NCI-H446 treated with DMSO at 0.1 percent for 48 hours (cell line): ENCODE data around the gene E2F7.
"Not testable (repeated sequence)": the region's sequence is repeated elsewhere in the genome, so short reads cannot be mapped to it uniquely, and the experiment has no call there.

ENCODE experiments used
- DNase-seq: peaks from one replicate; lab custom pipeline; 2025; lab: John Stamatoyannopoulos, UW

The E2F7 gene

DNA sequence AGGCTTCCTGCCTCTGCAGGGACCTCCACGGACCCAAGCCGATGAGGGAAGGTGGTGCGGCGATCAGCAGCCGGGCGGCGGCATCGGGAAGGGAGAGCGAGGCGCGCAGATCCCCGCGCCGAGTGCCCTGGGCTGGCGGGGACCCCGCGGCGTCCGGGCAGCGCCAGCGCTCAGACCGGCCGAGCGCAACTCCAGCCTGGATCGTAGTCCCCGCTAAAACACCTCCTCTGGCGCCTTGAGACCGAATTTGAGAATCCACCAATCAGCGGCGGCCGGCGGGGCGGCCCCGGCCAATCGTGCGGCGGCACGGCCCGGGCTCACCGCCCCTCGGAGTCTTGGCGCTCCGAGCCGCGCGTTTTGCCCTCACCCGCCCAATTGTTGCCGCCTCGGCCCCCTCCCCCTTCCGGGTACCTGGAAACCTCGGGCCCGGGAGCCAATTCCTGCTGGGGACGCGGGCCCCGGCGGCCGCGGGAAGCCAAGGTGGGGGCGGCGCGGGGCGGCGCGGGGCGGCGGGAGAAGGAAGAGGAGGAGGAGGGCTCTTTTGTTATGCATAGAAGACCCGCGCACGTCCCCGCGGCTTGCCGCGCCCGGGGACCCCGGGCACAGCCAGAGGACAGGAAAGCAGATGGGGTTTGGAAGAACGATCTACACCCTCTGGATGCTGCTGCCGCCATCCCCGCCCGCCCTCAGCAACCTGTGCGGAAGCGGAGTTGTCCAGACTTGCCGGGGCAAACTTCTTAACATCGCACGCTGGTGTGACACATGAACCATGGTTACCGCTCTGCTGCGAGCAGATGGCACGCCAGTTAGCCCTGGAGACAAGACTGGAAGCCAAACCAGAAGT lies at the start of gene E2F7:
E2F7 (minus strand) TSS at position 209 of the 844 bp plus-strand sequence. CDS start 934 bp downstream, outside the sequence.
- peak; percentile 93 for DNase-seq

GRCh38 chr12:77113971-77114370 lies 48.6 kb upstream of the E2F7 start:
- DNase-seq, result no peak

DNA sequence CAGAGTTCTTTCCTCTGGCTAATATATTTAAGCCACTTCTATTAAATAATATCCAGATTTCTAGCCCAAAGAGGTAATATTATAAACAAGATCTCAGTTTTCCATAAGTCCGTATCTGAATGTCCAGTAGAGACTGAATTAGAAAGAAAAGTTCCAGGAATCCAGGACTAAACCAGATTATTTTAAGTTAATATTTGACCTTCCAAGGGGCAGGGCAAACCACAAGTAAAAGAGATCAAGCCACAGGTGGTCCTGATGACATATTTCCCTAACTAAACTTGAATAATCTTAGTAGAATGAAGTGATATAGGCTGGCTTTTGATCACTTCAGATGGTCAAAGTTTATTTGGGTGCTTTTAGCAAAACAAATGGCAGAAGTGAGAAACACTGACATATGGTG lies 43.3 kb upstream of the E2F7 start:
- DNase-seq, result no peak

DNA sequence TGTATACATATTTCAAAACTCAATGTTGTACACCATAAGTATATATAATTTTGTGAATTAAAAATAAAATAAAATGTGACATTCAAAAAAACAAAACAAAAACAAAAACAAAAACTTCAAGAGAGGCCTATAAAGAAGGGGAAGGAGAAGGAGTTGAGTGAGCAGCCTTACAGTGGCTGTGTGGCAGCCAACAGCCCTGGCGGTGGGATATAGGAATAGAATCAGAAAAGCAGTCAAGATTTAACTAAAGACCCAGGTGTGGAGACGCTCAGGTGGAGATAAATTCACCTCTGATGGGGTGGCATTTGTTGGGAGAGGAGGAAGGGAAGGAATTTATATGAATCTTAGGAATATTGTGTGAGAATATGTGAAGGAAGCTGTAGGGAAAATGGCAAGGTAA lies 41.8 kb upstream of the E2F7 start:
- no peak for DNase-seq

DNA sequence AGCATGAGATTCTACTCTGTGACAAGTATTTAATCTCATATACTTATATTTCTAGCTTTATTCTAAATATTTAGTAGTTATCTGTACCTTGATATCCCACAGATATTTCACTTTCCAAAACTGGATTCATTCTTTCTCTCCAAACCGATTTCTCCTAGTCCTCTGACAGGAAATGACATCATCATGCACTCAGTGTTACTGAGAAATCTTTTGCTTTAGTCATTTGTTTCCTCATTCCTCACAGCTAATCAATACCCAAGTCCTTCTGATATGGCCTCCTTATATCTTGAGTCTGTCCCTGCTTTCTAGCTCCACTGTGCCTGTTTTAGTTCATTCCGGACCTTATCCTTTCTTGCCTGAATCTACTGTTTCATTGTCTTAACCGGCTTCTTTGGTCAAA lies 39.4 kb upstream of the E2F7 start:
- no peak for DNase-seq

- no peak for DNase-seq
Observed at GRCh38 chr12:77104286-77104685, 38.9 kb upstream of the E2F7 start.

DNA sequence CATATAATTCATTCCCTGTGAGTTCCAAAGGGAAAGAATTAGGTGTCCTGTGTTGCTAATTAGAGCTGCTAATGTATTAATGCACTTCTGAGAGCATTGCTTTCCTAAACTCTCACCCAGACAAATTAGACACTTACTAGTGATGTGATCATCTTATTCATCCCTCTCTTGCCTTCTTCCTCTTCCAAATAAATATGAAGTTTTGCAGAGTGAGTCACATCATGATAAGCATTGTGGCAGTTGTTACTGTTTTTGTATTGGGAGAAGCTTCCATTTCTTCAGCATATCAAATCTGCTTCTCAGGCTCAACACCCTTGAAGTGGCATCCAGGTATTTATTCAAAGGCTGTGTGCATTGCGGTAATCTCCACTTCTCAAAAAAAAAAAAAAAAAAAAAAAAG lies 37.3 kb upstream of the E2F7 start:
- no peak for DNase-seq

DNA sequence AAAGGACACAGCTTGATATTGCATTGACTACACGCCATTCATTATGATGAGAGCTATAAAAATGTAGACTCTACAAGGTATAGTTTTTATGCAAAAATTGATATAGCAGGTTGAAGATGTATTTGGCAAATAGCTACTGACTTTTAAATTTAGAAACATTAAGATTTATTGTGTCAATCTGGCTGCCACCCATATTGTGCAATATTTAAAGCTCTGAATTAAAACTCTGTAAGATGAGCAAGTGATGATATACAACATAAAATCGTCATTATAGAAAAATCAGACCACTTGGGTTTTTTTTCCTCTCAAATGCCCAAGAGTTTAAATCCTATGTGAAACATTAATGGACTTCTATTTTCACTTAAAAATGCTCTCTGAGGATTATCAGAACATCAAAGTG lies 36.8 kb upstream of the E2F7 start:
- DNase-seq, result no peak

DNA sequence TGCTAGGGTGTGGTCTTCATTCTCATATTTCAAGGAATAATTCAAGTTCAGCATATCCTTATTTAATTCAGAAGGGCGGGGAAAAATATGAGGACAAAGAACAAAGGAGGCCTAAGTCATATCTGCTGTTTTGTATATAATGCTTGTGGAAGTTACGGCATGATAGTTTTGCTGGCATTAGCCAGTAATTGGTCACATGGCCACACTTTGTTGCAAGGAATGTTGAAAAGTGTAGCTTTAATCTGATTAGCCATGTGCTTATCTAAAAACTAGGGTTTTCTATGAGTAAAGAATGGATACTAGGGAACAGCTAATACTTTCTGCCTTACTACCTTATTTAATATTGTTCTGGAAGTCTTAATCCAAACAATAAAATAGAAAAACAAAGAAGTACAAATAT lies 34.4 kb upstream of the E2F7 start:
- no peak for DNase-seq

DNA sequence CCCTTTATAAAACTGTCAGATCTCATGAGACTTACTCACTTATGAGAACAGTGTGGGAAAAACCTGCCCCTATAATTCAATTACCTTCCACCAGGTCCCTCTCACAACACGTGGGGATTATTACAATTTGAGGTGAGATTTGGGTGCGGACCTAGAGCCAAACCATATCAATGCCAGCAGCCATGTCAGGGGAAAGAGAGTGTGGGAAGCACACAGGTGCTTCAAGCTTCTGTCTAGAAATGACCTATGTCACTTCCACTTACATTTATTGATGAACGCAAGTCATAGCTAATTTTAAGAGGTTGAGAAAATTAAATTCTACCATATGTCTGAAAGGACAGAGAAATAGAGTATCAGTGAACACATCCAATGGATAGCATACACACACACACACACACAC lies 32.5 kb upstream of the E2F7 start:
- no peak for DNase-seq

DNA sequence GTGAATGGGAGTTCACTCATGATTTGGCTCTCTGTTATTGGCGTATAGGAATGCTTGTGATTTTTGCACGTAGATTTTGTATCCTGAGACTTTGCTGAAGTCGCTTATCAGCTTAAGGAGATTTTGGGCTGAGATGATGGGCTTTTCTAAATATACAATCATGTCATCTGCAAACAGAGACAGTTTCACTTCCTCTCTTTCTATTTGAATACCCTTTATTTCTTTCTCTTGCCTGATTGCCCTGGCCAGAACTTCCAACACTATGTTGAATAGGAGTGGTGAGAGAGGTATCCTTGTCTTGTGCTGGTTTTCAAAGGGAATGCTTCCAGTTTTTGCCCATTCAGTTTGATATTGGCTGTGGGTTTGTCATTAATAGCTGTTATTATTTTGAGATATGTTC lies 26.9 kb upstream of the E2F7 start:
- DNase-seq, result not testable (repeated sequence)

GRCh38 chr12:77089686-77090220 lies 24.4 kb upstream of the E2F7 start:
- no peak for DNase-seq

DNA sequence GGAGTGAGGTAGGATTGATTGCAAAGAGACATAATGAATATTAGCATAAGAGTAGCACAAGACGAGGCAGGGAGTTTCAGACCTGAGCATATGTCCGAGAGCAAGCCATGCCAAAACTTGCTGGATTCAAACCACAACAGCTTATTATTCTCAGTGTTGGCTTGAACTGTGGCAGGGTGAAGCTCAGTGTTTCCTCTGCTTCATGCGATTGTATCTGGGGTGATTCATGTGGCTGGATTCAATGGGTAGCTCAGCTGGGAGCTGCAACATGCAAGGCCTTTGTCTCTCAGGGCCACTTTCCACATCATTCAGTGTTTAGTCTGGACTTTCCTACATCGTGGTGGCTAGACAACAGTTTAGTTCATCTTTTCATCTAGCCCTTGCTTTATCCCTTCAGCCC lies 22.1 kb upstream of the E2F7 start:
- DNase-seq, result peak; percentile 69

DNA sequence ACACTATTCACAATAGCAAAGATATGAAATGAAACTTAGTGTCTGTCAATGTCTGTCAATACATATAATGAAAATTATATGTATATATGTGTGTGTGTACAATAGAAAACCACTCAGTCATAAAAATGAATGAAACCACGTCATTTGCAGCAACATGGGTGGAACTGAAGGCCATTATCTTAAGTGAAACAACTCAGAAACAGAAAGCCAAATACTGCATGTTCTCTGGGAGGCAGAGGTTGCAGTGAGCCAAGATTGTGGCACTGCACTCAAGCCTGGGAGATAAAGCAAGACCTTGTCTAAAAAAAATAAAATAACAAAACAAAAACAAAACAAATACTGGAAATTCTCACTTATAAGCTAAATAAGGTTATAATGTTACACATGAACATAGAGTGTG lies 16.7 kb upstream of the E2F7 start:
- DNase-seq, result no peak

DNA sequence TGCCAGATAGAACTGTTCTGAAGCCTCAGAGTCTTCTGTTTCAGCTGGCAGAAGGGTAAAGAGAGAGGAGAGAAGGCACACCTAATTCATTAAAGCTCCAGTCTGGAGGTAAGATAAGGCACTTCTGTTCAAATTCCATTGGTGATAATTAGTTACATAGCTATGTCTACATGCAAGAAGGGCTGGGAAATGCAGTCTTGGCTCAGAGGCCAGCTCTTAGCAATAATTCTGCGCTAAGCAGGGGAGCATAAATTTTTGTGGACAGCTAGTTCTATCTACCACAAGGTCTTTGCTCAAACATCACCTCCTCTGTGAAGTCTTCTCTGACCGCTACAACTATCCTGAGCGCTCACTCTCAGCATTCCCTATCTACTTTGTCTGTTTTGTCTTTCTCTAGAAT lies 14.3 kb upstream of the E2F7 start:
- DNase-seq, result no peak

GRCh38 chr12:77078231-77078630 lies 12.9 kb upstream of the E2F7 start:
- DNase-seq, result no peak

GRCh38 chr12:77076886-77077285 lies 11.5 kb upstream of the E2F7 start:
- no peak for DNase-seq

GRCh38 chr12:77073894-77074293 lies 8.5 kb upstream of the E2F7 start:
- not testable (repeated sequence) for DNase-seq

- DNase-seq, result no peak
Observed at GRCh38 chr12:77072833-77073495, 7.6 kb upstream of the E2F7 start.

DNA sequence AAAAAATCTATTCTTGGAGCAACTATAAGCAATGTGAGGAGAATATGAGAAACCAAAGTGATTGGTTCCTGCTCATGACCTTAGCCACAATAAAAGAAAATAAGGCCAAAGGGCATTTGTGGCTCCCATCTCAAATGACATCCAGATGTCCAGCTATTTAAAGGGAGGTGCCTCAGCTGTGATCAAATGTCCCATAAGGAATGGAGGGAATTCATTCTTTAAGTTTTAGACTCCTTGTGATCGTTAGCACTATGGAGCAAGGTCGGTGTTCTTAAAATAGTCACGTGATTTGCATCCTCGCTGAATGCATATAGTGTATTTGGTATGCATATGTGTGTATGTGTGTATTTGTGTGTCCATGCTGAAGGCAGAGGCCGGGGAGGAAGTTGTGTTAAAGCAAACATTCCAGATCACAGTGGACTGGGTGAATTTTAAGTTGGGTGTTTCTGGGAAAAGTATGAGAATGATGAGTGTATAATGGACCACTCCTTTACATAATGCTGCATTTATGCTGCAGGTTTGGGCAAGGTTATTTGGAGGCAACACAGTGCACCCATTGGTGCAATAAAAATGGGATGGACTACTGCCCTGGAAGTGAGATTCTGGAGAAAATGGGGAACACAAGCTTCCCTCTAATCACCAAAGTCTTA lies 5.6 kb upstream of the E2F7 start:
- DNase-seq, result no peak

DNA sequence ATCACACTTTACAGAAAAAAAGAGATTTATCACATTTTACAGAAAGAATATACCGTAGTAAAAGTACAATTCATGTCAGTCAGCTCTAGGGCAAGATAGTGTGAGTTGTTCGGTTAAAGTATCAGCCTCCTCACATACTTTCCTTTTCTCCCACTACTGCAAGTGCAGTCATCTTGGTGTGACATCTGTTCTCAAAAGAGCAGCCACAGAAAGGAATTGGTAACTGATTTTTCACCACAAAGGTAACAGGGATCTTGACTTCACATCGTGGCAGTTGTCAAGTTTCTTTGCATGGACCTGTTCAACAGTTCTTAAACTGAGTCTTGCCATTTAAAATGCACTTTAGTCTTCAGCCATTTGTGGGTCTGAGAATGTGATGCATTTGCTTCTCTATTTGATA lies 5.0 kb upstream of the E2F7 start:
- DNase-seq, result no peak

DNA sequence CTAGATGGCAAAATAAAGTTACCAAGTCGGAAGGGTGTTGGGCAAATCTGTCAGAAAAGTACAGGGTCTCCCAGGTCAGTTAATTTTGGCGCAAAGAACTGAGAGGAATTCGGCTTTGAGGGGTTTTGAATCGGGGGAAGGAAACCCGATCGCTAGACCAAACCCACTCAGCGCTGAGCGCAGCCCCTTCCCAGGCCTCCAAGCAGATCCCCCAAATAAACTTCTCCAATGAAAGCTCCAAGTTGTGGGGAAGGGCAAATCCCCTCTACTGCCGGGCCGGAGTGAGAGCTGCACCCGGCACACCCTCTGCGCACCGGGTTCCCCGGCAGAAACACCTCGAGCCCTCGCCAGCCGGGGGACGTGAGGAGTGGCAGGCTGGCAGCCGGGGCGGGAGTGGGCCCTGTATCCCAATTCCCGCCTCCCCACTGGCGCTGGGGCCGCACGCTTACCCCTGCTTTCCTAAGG lies 441 bp downstream of the E2F7 start:
- DNase-seq, result no peak
